ENCODE measurements around the gene ITPKA.
"Not testable (repeated sequence)": the region's sequence is repeated elsewhere in the genome, so short reads cannot be mapped to it uniquely, and the experiment has no call there.

- TF ChIP-seq EZH2 (IDR thresholded peaks at IDR 0.05; ENCODE audit: low read length); CTCF (optimal IDR thresholded peaks at IDR 0.05 in 1 of 3, IDR thresholded peaks at IDR 0.05 in 1 of 3, conservative IDR thresholded peaks at IDR 0.05 in 1 of 3; ENCODE audit: extremely low read depth in 1 of 3, insufficient read depth in 2 of 3, low read length in 3 of 3): not testable (repeated sequence)
Measured at GRCh38 chr15:41469644-41470043, 24.0 kb upstream of the ITPKA start.

Measured in keratinocyte (primary cell).